PC-3 (cell line): ENCODE data around the gene SCAANT1.

Source experiments
- EZH2 ChIP-seq: fragments of 300-600 bp; sonication (generic); IDR thresholded peaks from one replicate; pipeline ENCODE4 v1.6.1; 2017; ENCODE audit warnings: antibody characterized with exemption, mild to moderate bottlenecking, low read length; ENCODE audit not compliant: unreplicated experiment
- EZH2phosphoT487 ChIP-seq: fragments of 300-600 bp; sonication (generic); IDR thresholded peaks from 2 replicates; pipeline ENCODE4 v1.6.1; 2018; ENCODE audit warnings: mild to moderate bottlenecking, antibody characterized with exemption, low read length, borderline replicate concordance
- TF ChIP-seq, protein P1 (sequence below): fragments of 300-600 bp; sonication (generic); conservative IDR thresholded peaks from 2 replicates; pipeline ENCODE4 v1.5.1; 2017; ENCODE audit warnings: antibody characterized with exemption, low read depth, mild to moderate bottlenecking, low read length

DNA sequence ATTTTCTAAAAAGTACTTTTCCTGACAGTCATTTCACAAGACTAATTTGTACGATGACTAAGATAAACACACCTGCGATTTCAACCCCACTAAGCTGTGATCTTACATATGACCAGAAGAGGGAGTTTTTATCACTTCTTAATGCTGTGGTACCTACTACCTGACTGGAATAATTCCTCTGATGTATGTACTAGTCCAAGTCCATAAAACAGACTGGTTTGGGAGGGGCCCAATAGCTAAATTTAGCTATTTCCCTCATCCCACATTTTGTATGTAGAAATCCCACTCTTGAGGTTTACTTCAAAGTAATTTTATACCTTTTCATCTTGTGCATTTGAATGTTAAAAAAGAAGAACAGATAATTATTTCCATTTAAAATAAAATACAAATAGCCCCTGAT, 49.7 kb upstream of the SCAANT1 start:
- TF ChIP-seq, protein P1, sequence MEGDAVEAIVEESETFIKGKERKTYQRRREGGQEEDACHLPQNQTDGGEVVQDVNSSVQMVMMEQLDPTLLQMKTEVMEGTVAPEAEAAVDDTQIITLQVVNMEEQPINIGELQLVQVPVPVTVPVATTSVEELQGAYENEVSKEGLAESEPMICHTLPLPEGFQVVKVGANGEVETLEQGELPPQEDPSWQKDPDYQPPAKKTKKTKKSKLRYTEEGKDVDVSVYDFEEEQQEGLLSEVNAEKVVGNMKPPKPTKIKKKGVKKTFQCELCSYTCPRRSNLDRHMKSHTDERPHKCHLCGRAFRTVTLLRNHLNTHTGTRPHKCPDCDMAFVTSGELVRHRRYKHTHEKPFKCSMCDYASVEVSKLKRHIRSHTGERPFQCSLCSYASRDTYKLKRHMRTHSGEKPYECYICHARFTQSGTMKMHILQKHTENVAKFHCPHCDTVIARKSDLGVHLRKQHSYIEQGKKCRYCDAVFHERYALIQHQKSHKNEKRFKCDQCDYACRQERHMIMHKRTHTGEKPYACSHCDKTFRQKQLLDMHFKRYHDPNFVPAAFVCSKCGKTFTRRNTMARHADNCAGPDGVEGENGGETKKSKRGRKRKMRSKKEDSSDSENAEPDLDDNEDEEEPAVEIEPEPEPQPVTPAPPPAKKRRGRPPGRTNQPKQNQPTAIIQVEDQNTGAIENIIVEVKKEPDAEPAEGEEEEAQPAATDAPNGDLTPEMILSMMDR: peak; percentile 48; the same call in 1 of the 2 replicates
- no peak for TF ChIP-seq EZH2phosphoT487
- TF ChIP-seq EZH2: no peak
